Fibroblast of lung (primary cell): ENCODE results near the gene CERS6. TPM values are rescaled to one million over a fixed set of nuclear protein-coding genes. Genes with fewer than 3 reads are reported as not detected.
A peak's percentile ranks its signal among the peaks of the same experiment; 100 is the strongest.

Experiments
- DNase-seq, 2 donors: peaks; one replicate each; pipeline versions ENCODE4 v3.0.0 to v3.0.0-alpha.2; 2010; ENCODE audit warnings: low read depth in 2 of 2
- H2AFZ ChIP-seq: 2 replicates; pipeline ENCODE4 v1.5.1; 2012; ENCODE audit warnings: low read length, control low read depth, inconsistent platforms
- H3K27ac ChIP-seq: 2 replicates; pipeline ENCODE4 v1.5.1; 2011; ENCODE audit warnings: low read length, control low read depth; ENCODE audit not compliant: insufficient read depth
- H3K27me3 ChIP-seq: 2 replicates; pipeline ENCODE4 v1.5.1; 2011; ENCODE audit warnings: mild to moderate bottlenecking, low read length; ENCODE audit not compliant: control insufficient read depth, insufficient read depth
- H3K36me3 ChIP-seq: 2 replicates; pipeline ENCODE4 v1.5.1; 2011; ENCODE audit warnings: low read length; ENCODE audit not compliant: control insufficient read depth, insufficient read depth
- H3K4me1 ChIP-seq: 2 replicates; pipeline ENCODE4 v1.5.1; 2011; ENCODE audit warnings: low read length; ENCODE audit not compliant: control insufficient read depth, insufficient read depth; ENCODE audit errors: extremely low read depth
- H3K4me2 ChIP-seq: 2 replicates; pipeline ENCODE4 v1.5.1; 2011; ENCODE audit warnings: low read length, control low read depth; ENCODE audit not compliant: insufficient read depth; ENCODE audit errors: extremely low read depth
- H3K4me3 ChIP-seq, 4 experiments: fragments of 200-600 bp in 1 of 4; sonication (generic) in 1 of 4; replicated peaks in 1 of 4; 2 replicates each; pipeline ENCODE4 v1.5.1; 2011 to 2016; ENCODE audit warnings: low read length in 4 of 4, low read depth in 3 of 4, mild to moderate bottlenecking in 3 of 4, control low read depth in 2 of 4, inconsistent platforms in 1 of 4, mixed read lengths in 1 of 4; ENCODE audit not compliant: insufficient read depth in 1 of 4; ENCODE audit errors: control extremely low read depth in 1 of 4
- H3K79me2 ChIP-seq: 2 replicates; pipeline ENCODE4 v1.5.1; 2012; ENCODE audit warnings: mild to moderate bottlenecking, low read length, inconsistent platforms; ENCODE audit not compliant: control insufficient read depth, insufficient read depth
- H3K9ac ChIP-seq: 2 replicates; pipeline ENCODE4 v1.5.1; 2011; ENCODE audit warnings: mild to moderate bottlenecking, low read length, control low read depth; ENCODE audit not compliant: insufficient read depth
- H3K9me3 ChIP-seq: 2 replicates; pipeline ENCODE4 v1.5.1; 2012; ENCODE audit warnings: low read depth, low read length; ENCODE audit not compliant: control insufficient read depth, insufficient read depth
- H4K20me1 ChIP-seq: 2 replicates; pipeline ENCODE4 v1.5.1; 2011; ENCODE audit warnings: low read length; ENCODE audit not compliant: control insufficient read depth, insufficient read depth; ENCODE audit errors: extremely low read depth
- EZH2 ChIP-seq: IDR thresholded peaks from 2 replicates; pipeline ENCODE4 v1.5.1; 2012; ENCODE audit warnings: low read length, control low read depth, mild to moderate bottlenecking; ENCODE audit errors: missing control alignments
- polyA plus RNA-seq, 2 donors: library from polyadenylated mRNA; depleted of rRNA in 1 of 2; stranded (reverse) in 1 of 2; unstranded in 1 of 2; fragments of >200 nt; gene quantifications; 2 replicates each; pipeline ENCODE4 v1.2.1, GENCODE V29; 2011 to 2012; ENCODE audit warnings: missing spikeins in 1 of 2
- total RNA-seq: library from RNA; depleted of rRNA; stranded (reverse); fragments of >200 nt; gene quantifications from 2 replicates; pipeline ENCODE4 v1.2.1, GENCODE V29; 2014
- TF ChIP-seq, protein P1 (sequence below), 2 donors: IDR thresholded peaks in 1 of 2; conservative IDR thresholded peaks in 1 of 2; 1 replicate in 1 of 2; 2 replicates in 1 of 2; pipeline ENCODE4 v1.5.1; 2011 to 2012; ENCODE audit warnings: low read length in 2 of 2, control low read depth in 1 of 2, inconsistent platforms in 1 of 2, low read depth in 1 of 2, mild to moderate bottlenecking in 1 of 2

CERS6 gene
- total and polyA plus RNA-seq, 2 donors (not counting 1 experiment from before 2014, with no cell fraction given), result 7.2 to 16.5 TPM

DNA sequence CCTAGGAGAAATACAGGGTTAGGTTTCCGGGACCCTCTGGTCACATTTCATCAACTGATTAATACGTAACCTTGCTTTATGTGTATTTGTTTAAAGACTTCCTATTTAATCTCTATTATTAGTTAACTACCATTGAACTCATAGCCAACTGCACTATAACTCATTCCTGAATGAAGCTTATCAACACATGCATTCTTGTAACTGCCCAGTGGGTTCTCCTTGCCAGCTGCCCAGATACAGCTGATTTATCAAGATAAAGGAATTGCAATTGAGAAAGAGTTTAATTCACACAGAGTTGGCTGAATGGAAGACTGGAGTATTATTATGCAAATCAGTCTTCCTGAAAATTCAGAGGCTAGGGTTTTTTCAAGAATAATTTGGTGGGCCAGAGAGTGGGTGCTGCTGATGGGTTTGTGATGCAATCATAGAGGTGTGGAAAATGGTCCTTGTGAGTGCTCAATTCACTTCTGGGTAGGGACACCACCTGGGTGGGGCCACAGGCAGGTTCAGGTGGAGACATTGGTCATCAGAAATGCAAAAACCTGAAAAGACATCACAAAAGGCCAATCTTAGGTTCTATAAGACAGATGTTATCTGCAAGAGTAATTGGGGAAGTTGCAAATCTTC lies 325.2 kb downstream of the CERS6 start:
- TF ChIP-seq, protein P1, sequence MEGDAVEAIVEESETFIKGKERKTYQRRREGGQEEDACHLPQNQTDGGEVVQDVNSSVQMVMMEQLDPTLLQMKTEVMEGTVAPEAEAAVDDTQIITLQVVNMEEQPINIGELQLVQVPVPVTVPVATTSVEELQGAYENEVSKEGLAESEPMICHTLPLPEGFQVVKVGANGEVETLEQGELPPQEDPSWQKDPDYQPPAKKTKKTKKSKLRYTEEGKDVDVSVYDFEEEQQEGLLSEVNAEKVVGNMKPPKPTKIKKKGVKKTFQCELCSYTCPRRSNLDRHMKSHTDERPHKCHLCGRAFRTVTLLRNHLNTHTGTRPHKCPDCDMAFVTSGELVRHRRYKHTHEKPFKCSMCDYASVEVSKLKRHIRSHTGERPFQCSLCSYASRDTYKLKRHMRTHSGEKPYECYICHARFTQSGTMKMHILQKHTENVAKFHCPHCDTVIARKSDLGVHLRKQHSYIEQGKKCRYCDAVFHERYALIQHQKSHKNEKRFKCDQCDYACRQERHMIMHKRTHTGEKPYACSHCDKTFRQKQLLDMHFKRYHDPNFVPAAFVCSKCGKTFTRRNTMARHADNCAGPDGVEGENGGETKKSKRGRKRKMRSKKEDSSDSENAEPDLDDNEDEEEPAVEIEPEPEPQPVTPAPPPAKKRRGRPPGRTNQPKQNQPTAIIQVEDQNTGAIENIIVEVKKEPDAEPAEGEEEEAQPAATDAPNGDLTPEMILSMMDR (conservative IDR thresholded peaks at IDR 0.05 in 1 of 2, IDR thresholded peaks at IDR 0.05 in 1 of 2; ENCODE audit: low read depth in 1 of 2, low read length in 2 of 2), result no peak
- no peak for TF ChIP-seq EZH2
- H4K20me1 ChIP-seq, result no peaks in the 10 kb centered on the region
- no peak overlapping the region for H3K27ac ChIP-seq
- no peaks in the 10 kb centered on the region for H3K9me3 ChIP-seq
- no peaks in the 10 kb centered on the region for H3K27me3 ChIP-seq
- H3K4me3 ChIP-seq, result no peak overlapping the region
- peak in 1 of 2 donors; percentile 60 for DNase-seq
- no peaks in the 10 kb centered on the region for H3K79me2 ChIP-seq
- no peak overlapping the region for H3K4me2 ChIP-seq
- no peaks in the 10 kb centered on the region for H3K36me3 ChIP-seq
- no peak overlapping the region for H3K9ac ChIP-seq
- H3K4me1 ChIP-seq, result no peaks in the 10 kb centered on the region
- no peak overlapping the region for H2AFZ ChIP-seq

DNA sequence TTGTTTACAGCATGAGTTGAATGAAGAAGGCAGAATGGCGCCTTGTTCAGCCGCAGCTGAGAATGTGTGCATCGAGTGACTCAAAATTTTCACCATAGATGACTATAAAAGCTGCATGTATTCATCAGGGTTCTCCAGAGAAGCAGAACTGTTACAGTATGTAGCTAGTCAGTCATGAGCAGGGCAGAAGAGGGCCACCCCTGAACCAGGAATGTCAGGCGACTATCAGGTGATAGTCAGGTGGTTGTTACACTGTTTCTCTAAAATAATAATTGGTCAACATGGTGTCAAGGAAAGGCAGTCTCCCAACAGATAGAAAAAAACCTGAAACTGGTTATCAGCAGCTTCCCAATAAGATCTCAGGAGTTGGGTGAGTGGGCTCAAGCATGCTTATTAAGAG lies 326.2 kb downstream of the CERS6 start:
- Histone ChIP-seq H3K4me3 (no peak overlapping the region), H2AFZ (no peak overlapping the region), H3K27me3 (no peaks in the 10 kb centered on the region), H3K4me1 (no peaks in the 10 kb centered on the region), H3K79me2 (no peaks in the 10 kb centered on the region), H4K20me1 (no peaks in the 10 kb centered on the region), H3K27ac (no peak overlapping the region), H3K9me3 (no peaks in the 10 kb centered on the region), H3K9ac (no peak overlapping the region), H3K36me3 (no peaks in the 10 kb centered on the region), H3K4me2 (no peak overlapping the region)
- TF ChIP-seq, protein P1 (conservative IDR thresholded peaks at IDR 0.05 in 1 of 2, IDR thresholded peaks at IDR 0.05 in 1 of 2; ENCODE audit: low read depth in 1 of 2, low read length in 2 of 2), result no peak
- no peak for TF ChIP-seq EZH2
- DNase-seq, result no peak

DNA sequence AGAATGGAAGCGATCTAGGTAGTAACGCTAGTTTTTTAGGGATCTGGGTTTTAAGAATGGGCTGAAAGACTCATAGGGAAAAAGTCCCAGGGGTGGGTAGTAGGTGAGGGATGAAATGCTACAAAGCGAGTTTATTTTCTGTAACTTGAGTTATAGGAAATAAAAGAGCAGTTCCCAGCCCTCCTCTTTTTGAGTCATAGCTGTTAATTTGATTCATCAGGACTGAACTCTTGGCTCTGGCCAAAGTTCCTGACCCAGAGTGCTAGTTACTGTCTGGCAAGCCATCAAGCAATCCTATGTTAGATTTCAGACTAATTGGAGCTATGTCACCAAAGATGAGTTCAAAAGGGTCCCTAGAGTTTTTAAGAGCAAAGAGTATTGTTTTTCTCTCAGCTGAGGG lies 328.9 kb downstream of the CERS6 start:
- Histone ChIP-seq H4K20me1 (no peaks in the 10 kb centered on the region), H3K36me3 (no peaks in the 10 kb centered on the region), H3K4me2 (no peak overlapping the region), H3K4me3 (no peak overlapping the region), H3K4me1 (no peaks in the 10 kb centered on the region), H2AFZ (no peak overlapping the region), H3K79me2 (no peaks in the 10 kb centered on the region), H3K9ac (no peak overlapping the region), H3K27ac (no peak overlapping the region), H3K9me3 (no peaks in the 10 kb centered on the region), H3K27me3 (no peaks in the 10 kb centered on the region)
- DNase-seq, result peak in 1 of 2 donors; percentile 21
- TF ChIP-seq, protein P1 (conservative IDR thresholded peaks at IDR 0.05 in 1 of 2, IDR thresholded peaks at IDR 0.05 in 1 of 2; ENCODE audit: low read depth in 1 of 2, low read length in 2 of 2), result no peak
- no peak for TF ChIP-seq EZH2
